Measurements from ENCODE around the gene TM4SF18. TPM values are rescaled to one million over a fixed set of nuclear protein-coding genes. Genes with fewer than 3 reads are reported as not detected.

Gene TM4SF18
- total RNA-seq, 1 donor from 2014 or later = not detected

DNA sequence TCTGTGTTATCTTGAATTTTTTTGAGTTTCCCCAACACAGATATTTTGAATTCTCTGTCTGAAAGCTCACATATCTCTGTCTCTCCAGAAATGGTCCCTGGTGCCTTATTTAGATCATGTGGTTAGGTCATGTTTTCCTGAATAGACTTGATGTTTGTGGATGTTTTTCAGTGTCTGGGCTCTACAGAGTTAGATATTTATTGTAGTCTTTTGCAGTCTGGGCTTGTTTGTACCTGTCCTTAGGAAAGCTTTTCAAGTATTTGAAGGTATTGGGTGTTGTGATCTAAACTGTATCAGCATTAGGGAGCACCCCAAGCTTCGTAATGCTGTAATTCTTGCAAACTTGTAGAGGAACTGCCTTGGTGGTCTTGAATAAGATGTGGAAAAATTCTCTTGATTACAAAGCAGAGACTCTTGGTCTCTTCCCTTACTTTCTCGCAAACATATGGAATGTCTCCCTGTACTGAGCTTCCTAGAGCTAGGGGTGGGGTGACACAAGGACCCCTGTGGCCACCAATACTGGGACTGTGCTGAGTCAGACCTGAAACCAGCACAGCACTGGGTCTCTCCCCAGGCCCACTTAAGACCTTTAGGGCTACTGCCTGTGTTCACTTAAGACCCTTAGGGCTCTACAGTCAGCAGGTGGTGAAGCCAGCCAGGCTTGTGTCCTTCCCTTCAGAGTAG is 26.5 kb downstream of the TM4SF18 start:
- H3K27ac Mint-ChIP-seq = no peak overlapping the region
- peaks cover 24% of the 10 kb centered on the region for H3K9me3 Mint-ChIP-seq (ENCODE audit: low read depth)
- DNase-seq (ENCODE audit: low spot score, unreplicated experiment) = no peak
- peaks cover 8% of the 10 kb centered on the region for H3K36me3 Mint-ChIP-seq (ENCODE audit: insufficient read depth)
- H3K27me3 Mint-ChIP-seq = no peaks in the 10 kb centered on the region
- H3K4me3 Mint-ChIP-seq (ENCODE audit: low read depth) = no peak overlapping the region
- peaks cover 6% of the 10 kb centered on the region for H3K4me1 Mint-ChIP-seq (ENCODE audit: low read depth)
- TF ChIP-seq, protein P1, sequence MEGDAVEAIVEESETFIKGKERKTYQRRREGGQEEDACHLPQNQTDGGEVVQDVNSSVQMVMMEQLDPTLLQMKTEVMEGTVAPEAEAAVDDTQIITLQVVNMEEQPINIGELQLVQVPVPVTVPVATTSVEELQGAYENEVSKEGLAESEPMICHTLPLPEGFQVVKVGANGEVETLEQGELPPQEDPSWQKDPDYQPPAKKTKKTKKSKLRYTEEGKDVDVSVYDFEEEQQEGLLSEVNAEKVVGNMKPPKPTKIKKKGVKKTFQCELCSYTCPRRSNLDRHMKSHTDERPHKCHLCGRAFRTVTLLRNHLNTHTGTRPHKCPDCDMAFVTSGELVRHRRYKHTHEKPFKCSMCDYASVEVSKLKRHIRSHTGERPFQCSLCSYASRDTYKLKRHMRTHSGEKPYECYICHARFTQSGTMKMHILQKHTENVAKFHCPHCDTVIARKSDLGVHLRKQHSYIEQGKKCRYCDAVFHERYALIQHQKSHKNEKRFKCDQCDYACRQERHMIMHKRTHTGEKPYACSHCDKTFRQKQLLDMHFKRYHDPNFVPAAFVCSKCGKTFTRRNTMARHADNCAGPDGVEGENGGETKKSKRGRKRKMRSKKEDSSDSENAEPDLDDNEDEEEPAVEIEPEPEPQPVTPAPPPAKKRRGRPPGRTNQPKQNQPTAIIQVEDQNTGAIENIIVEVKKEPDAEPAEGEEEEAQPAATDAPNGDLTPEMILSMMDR (IDR thresholded peaks at IDR 0.05; ENCODE audit: unreplicated experiment) = no peak

DNA sequence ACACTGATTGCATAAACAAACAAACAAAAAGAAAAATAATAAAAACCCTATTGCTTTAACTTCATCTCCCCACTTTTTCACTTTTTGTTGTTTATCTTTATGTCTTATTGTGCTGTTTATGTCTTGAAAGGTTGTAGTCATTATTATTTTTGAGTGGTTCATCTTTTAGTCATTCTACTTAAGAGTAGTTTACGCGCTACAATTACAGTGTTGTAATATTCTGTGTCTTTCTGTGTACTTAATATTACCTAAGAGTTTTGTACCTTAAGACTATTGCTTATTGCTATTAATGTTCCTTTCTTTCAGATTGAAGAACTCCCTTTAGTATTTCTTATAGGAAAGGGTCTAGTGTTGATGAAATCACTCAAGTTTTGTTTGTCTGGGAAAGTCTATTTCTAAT is 28.1 kb downstream of the TM4SF18 start:
- Mint-ChIP-seq H3K4me3 (ENCODE audit: low read depth) (no peak overlapping the region), H3K27ac (no peak overlapping the region), H3K9me3 (ENCODE audit: low read depth) (peaks cover 23% of the 10 kb centered on the region), H3K27me3 (no peaks in the 10 kb centered on the region), H3K36me3 (ENCODE audit: insufficient read depth) (peaks cover 8% of the 10 kb centered on the region), H3K4me1 (ENCODE audit: low read depth) (peaks cover 8% of the 10 kb centered on the region)
- no peak for DNase-seq (ENCODE audit: low spot score, unreplicated experiment)
- TF ChIP-seq, protein P1 (IDR thresholded peaks at IDR 0.05; ENCODE audit: unreplicated experiment) = no peak

DNA sequence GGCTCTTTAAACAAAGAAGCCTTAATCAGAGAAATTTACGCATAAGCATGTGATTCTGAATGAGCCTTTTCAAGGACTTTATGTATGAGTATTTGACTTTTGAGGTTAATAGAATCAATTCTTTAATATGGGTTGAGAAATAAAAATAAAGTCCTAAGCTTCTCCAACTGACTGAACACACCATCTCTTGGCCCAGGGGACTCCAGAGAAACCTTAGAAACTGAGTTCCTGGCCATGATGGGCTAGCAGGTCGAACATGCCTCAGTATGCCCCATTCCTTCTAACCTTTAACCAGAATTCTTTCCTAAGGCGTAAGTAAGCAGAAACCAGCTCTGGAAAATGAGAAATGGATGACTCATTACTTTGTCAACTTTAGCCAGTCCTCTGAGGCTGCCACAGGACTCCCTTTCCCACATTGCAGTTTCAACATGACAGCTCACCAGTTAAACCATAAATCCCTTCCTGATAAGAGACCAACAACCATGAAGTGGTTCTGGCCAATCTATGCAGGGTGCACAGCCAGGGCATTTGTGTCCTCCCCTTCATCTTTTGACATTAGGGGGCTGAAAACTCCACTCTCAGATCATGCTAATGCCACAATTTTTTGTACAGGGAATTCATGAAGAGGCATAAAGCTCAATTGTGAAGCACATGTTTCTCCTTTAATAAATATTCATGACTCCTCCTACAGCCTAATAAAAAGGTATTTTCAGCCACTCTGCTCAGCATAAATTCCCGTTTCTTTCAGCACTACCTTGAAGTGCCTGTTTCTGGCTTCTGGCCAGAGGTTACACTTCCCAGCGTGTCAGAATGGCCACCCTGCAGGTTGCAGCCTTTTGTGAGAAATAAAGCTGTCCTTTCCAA is 33.3 kb downstream of the TM4SF18 start:
- Mint-ChIP-seq H3K27me3 (no peaks in the 10 kb centered on the region), H3K4me1 (ENCODE audit: low read depth) (peaks cover 14% of the 10 kb centered on the region), H3K9me3 (ENCODE audit: low read depth) (peaks cover 25% of the 10 kb centered on the region), H3K27ac (peak overlapping the region; percentile 95), H3K36me3 (ENCODE audit: insufficient read depth) (peaks cover 11% of the 10 kb centered on the region), H3K4me3 (ENCODE audit: low read depth) (no peak overlapping the region)
- DNase-seq (ENCODE audit: low spot score, unreplicated experiment) = no peak
- TF ChIP-seq, protein P1 (IDR thresholded peaks at IDR 0.05; ENCODE audit: unreplicated experiment) = no peak

DNA sequence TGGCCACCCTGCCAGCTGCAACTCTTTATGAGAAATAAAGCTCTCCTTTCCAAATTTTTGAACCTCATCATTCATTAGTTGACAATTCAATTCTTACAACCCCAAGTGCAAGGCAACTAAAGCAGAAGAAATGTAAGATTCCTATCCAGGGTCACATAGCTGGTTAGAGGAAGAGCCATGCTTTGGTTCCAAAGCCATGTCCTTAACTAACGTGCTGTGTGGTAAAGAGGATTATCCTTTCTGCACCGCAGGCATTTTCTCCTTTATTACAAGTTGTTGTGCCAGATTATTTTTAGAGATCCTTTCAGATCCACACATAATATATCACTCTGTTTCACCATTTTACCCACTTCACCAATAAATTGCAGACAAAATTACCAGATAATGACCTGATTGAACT is 36.5 kb downstream of the TM4SF18 start:
- Mint-ChIP-seq H3K27ac (no peak overlapping the region), H3K4me1 (ENCODE audit: low read depth) (peaks cover 14% of the 10 kb centered on the region), H3K36me3 (ENCODE audit: insufficient read depth) (peaks cover 3% of the 10 kb centered on the region), H3K9me3 (ENCODE audit: low read depth) (peaks cover 11% of the 10 kb centered on the region), H3K27me3 (no peaks in the 10 kb centered on the region), H3K4me3 (ENCODE audit: low read depth) (no peak overlapping the region)
- no peak for DNase-seq (ENCODE audit: low spot score, unreplicated experiment)
- TF ChIP-seq, protein P1 (IDR thresholded peaks at IDR 0.05; ENCODE audit: unreplicated experiment) = no peak

DNA sequence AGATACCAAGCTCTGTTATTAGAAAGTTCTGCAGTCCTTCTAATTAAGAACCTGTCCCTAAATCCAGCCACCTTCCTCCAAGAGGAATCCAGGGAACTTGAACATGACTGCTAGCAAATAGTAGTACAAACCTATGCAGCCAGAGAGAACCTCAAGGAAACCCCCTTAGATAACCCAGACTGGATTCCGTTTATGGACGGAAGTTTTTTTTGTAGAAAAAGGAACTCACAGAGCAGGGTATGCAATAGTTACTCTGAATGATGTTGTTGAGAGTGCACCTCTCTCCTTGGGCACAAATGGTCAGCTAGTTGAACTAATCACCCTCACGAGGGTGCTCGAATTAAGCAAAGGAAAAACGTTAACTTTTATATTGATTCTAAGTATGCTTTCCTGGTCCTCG is 40.8 kb downstream of the TM4SF18 start:
- DNase-seq (ENCODE audit: low spot score, unreplicated experiment) = no peak
- Mint-ChIP-seq H3K9me3 (ENCODE audit: low read depth) (peaks cover 11% of the 10 kb centered on the region), H3K27me3 (no peaks in the 10 kb centered on the region), H3K4me1 (ENCODE audit: low read depth) (no peaks in the 10 kb centered on the region), H3K4me3 (ENCODE audit: low read depth) (no peak overlapping the region), H3K36me3 (ENCODE audit: insufficient read depth) (peaks cover 3% of the 10 kb centered on the region), H3K27ac (no peak overlapping the region)
- TF ChIP-seq, protein P1 (IDR thresholded peaks at IDR 0.05; ENCODE audit: unreplicated experiment) = no peak

Data from progenitor cell of endocrine pancreas (in vitro differentiated cells).